ENCODE measurements around the gene RTN3.
A peak's percentile ranks its signal among the peaks of the same experiment; 100 is the strongest.
"Not testable (repeated sequence)": the region's sequence is repeated elsewhere in the genome, so short reads cannot be mapped to it uniquely, and the experiment has no call there.

The RTN3 gene

DNA sequence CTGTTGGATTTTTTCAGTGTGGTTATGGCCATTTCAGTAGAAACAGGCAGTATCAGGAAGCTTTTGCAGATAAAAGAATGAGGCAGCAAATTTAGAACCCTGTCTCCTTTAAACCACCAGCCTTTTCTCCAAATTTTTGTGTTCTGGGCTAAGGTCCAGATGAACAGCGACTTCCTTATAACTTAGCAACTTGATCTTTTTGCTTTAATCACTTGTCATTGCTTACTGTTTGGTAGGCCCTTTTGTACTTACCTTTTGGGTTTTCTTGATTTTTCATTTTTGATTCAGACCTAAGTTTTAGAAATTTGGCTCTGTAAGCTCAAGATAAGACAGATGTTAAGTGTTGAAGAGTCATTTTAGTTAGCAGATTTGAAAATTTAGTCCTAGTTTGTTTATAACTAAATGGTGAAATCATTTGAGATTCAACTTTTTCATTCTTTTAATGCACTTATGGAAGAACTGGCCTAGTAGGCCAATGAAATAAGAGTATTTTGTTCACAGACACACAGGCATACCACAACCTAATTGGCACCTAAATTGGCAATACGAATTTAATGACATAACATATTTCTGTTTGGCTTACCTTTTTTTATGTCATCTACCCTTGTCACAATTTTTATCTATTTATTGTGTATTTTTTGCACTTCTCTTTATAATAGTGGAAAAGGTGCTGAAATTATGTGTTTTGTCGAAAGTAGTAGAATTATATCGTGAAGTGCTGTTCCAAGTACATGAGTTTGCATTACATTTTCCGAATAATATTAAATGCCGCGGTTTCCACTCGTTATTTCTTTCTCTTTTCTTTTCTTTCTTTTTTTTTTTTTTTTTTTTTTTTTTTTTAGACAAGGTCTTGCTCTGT lies 2.1 kb downstream of the RTN3 start:
- FAIRE-seq = no peak

DNA sequence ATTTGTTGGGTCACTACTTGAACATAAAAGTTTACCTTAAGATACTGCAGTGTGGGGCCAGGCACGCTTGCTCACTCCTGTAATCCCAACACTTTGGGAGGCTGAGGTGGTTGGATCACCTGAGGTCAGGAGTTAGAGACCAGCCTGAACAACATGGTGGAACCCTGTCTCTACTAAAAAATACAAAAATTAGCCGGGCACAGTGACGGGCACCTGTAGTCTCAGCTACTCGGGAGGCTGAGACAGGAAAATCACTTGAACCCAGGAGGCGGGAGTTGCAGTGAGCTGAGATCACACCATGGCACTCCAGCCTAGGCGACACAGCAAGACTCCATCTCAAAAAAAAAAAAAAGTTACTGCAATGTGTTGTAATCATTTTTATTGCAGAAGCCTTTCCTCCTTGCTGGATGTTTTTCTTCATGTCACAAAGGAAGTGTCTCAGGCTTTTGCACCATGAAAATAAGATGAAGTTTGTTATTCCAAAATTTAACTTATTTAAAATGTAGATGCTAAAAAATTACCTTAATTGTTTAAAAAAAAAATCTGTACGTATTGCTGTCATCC lies 3.9 kb downstream of the RTN3 start:
- not testable (repeated sequence) for FAIRE-seq

DNA sequence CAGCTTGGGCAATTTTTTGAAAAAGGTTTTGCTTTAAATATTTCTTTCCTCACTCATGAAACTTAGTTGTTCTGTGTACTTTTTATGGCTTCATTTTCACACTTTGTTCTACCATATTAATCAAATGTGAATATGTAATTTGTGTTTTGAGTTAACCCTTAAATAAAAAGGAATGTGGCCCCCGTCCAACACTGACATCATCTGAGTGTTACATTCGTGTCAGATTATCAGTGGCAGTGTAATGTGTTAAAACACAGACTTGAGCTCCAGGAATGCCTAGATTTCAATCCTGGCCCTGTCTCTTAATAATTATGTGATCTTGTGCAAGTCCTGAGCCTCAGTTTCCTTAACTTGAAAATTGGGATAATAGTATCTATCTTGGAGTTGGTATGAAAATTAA lies 5.6 kb downstream of the RTN3 start:
- no peak for FAIRE-seq

DNA sequence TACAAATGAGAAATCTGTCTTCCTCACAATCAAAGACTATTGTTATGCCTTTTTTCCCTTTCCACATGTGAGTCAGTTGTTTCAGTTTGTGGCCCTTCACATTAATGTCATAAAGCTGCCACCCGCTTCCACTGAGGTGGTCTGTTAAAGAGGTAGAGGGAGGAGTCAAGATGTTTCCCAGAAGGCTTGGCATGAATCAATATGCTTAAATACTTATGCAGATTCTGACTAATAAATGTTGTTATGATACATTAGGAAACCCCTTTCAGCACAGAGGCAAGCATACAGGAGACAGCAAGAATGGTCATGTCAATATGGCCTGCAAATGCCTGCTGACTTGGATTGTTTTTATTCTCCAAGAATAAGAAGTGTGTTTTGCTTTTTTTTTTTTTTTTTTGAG lies 6.5 kb downstream of the RTN3 start:
- no peak for FAIRE-seq

DNA sequence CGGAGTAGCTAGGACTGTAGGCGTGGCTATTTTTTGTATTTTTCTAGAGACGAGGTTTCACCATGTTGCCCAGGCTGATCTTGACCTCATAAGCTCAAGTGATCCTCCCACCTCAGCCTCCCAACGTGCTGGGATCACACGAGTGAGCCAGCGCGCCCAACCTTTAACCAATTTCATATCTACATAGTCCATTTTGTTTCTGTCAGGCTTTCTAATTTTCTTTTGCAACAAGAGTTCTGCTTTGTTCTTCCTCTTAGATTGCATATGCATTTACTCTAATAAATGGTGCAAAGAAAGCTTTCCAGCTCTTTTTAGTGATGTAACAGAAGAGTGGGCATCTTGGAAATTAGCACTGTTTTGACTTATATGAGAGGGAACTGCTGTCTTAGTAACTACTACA lies 13.3 kb downstream of the RTN3 start:
- no peak for FAIRE-seq

DNA sequence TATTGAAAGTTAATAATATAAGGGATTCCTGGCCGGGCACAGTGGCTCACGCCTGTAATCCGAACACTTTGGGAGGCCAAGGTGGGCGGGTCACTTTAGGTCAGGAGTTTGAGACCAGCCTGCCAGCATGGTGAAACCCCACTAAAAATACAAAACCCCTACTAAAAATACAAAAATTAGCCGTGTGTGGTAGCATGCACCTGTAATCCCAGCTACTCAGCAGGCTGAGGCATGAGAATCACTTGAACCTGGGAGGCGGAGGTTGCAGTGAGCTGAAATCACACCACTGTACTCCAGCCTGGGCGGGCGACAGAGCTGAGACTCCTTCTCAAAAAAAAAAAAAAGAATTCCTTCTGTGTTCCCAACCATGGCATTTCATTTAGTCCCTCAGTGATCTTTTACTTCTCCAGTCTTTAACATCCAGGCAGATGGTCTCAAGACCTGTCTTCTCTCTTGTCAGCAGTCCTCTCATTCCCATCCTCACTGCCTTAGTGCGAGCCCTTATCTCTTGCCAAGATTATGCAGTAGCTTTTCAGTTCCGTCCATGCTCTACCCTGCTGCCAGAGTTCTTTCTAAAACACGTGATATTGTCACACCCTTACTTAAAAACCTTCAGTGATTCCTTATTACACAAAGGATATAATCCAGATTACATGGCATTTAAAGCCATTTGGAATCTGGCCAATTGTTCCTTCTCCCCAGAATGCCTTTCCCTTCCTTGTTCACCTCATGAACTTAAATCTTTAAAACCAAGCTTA lies 17.9 kb downstream of the RTN3 start:
- no peak for FAIRE-seq

DNA sequence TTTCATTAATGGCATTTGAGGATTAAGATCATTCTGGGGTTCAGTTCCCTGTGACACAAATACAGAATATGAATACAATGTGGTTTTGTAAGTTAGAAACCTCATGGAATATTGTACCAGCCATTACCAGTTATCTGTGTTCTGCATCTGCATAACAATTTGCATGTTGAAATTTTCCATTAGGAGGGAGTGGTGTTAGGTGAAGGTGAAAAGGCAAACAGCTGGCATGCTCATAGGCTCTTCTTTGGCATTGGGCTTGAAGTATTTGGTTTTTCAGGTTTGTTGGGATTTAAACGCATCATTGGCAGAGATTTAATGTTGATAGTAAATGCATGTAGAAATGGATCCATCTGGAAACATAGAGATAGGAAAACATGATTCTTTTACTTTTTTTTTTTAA lies 18.6 kb downstream of the RTN3 start:
- FAIRE-seq = no peak

DNA sequence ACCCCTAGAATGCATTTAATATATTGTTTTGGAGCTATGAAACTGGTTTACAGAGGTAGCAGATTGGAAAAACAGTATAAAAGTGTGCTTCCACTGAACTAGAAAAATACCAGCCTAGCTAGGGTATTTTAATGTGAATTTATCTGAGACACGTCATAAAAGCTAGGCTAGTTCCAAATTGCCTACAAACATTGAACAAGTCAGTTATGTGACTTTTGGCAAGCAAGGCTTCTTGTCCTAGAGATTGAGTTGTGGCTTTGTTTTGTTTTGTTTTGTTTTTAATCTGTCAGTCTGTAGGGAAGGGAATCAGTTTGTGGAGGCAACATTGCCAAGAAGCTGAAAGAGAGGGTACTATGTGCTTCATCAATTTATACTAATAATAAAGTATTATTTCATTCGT lies 24.2 kb downstream of the RTN3 start:
- FAIRE-seq = no peak

DNA sequence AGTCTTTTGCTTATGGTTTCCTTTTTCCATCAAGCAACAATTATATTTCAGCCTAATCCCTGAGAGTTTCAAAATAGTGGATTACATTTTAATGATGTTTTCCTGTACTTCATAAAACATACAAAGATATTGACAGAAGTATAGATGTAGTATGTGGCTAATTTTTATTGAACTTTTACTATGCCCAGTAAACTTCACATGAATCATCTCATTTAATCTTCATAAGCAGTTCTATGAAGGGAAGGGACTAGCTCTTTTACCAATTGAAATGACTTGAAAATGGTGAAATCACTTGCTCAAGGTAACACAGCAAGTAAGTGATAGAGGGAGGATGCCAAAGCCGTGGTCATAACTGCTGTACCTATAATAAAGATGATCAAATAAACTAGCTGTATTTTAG lies 27.5 kb downstream of the RTN3 start:
- FAIRE-seq = no peak

DNA sequence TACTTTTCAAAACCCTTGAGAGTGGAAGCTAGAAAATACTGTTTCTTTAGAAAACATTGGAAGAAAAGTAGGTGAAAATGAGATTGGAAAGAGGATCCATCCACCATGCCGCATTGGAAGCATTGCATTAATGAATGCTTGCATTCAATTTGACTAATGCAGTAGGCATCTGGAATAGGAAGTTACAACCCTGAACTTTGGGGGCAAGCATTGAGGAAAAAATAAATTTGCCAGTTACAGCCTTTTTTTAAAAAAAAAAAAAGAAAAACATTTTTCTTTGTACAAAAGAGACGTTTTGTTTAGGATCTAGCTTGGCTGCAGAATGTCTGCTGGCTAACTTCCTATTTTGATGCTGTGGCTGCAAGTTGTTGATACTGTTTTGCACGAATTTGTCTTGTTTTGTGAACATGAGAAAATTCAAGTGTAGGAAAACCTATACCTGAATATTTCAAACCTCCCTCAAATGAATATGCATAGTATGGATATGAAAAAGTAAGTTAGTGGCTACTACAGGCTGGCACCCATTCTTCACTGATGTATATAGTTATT lies 28.1 kb downstream of the RTN3 start:
- no peak for FAIRE-seq

DNA sequence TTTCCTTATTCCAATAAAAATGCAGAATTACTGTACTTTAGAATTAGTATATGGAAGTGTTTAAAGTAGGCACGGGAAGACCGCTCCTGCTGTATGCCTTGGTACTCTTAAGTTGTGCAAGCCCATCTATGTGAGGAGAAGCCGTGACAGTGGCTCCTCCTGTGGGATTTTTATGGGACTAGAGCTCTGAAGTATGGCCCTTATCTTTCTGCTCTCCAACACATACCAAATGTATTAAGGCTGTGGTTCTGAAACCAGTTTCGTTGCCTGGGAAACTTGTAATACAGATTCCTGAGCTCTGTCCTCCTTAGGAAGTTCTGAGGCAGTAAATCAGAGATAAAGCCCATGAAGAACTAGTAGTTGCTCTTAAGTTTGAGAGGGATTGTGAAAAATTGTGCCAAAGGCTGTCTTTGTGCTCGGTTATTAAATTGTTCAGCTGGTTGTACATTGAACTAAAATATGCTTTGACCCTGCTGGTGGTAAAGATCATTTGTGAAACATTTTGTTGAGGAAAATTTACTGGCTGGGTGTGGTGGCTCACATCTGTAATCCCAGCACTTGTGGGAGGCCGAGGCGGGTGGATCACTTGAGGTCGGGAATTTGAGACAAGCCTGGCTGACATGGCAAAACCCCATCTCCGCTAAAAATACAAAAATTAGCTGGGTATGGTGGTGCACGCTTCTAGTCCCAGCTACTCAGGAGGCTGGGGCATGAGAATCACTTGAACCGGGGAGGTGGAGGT lies 29.3 kb downstream of the RTN3 start:
- FAIRE-seq = no peak

DNA sequence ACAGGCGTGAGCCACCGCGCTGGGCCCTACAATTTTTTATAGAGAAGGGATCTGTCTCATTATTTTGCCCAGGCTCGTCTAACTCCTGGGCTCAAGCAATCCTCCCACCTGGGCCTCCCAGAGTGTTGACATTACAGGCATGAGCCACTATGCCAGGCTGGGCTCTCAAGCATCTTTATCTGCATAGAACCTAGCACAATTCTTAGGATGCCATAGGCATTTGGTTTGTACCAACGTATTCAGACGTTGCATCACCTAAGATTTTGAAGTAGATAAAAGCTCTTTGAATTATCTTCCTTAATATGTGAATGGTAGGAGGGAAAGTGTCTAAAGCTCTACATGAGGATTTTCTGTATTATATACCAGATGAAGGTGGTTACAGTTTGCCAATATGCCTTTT lies 30.5 kb downstream of the RTN3 start:
- no peak for FAIRE-seq

DNA sequence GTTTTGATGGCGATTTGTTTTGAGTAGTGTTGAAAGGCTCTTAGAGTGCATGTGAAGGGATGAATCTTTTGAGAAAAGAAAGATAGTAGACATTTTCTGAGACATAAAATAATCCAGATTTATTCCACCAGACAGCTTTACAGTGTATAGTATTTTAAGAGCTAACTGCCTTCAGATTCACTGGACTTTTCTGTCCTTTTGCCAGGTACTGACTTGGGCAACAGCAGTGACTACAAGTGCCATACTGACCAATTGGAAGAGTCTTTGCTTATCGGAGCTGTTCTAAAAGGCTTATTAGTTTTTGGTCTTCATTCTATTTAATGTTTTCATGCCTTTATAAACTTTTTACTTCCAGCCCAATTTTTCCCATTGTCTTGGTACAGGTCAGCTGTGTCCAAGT lies 32.5 kb downstream of the RTN3 start:
- FAIRE-seq = no peak

DNA sequence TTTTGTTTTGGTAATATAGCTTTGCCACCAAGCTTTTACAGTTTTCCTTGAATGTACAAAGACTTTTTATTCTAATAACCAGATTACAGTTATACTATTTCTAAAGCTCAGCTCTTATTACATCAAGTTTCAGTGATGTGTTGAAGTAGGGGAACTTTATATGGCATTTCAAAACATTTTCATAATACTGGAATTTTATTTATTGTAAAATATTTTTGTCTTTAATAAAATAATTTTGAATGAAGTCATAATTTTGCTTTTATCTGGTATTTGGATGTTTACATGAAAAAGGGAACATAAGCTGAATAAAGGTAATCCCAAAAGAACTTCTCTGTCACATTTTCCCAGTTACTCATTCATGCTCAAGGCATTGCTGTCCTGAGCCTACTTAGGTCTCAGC lies 34.7 kb downstream of the RTN3 start:
- FAIRE-seq = no peak

DNA sequence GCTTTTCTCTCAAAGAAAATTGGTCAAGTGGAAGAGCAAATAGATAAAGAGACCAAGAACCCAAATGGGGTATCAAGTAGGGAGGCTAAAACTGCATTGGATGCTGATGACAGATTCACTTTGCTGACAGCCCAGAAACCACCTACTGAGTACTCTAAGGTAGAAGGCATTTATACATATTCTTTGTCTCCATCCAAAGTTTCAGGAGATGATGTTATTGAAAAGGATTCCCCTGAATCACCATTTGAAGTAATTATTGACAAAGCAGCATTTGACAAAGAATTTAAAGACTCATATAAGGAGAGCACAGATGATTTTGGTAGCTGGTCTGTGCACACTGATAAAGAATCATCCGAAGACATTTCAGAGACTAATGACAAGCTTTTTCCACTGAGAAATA lies 37.7 kb downstream of the RTN3 start:
- FAIRE-seq = no peak

DNA sequence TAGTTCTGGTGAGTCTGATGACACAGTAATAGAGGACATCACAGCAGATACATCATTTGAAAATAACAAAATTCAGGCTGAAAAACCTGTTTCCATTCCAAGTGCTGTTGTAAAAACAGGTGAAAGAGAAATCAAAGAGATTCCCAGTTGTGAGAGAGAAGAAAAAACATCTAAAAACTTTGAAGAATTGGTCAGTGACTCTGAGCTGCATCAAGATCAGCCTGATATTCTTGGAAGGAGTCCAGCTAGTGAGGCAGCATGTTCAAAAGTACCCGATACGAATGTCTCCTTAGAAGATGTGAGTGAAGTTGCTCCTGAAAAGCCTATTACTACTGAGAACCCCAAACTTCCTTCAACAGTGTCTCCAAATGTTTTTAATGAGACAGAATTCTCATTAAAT lies 38.7 kb downstream of the RTN3 start:
- no peak for FAIRE-seq

DNA sequence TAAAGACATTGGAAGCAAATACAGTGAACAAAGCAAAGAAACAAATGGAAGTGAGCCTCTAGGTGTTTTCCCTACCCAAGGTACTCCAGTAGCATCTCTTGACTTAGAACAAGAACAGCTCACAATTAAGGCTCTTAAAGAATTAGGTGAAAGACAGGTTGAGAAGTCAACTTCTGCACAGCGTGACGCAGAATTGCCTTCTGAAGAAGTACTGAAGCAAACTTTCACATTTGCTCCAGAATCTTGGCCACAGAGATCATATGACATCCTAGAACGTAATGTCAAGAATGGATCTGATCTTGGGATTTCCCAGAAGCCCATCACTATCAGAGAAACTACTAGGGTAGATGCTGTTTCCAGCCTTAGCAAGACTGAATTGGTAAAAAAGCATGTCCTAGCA lies 39.3 kb downstream of the RTN3 start:
- FAIRE-seq = no peak

DNA sequence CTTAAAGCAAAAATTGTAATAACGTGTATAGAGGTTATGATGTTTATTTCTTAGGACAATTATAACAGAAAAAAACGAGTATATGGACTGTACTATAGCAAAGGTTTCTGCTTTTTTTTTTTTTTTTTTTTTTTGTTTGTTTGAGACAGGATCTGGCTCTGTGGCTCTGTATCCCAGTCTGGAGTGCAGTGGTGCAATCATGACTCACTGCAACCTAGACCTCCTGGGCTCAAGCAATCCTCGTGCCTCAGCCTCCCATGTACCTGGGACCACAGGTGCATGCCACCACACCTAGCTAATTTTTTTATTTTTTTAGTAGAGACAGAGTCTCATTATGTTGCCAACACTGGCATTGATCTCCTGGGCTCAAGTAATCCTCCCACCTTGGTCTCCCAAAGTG lies 48.0 kb downstream of the RTN3 start:
- FAIRE-seq = no peak

DNA sequence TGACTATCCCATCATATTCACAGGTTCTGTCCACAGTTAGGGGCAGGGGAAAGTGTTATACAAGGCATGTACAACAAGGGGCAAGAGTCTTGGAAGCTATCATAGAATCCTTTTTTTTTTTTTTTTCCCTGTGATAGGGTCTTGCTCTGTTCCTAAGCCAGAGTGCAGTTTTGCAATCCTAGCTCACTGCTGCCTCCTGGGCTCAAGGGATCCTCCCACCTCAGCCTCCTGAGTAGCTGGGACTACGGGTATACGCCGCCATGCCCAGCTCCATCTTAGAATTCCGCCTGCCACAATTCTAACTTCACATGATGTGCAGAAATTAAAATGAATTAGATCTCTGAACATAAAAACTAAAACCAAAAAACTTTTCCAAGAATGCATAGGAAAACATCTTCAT lies 55.6 kb downstream of the RTN3 start:
- no peak for FAIRE-seq

DNA sequence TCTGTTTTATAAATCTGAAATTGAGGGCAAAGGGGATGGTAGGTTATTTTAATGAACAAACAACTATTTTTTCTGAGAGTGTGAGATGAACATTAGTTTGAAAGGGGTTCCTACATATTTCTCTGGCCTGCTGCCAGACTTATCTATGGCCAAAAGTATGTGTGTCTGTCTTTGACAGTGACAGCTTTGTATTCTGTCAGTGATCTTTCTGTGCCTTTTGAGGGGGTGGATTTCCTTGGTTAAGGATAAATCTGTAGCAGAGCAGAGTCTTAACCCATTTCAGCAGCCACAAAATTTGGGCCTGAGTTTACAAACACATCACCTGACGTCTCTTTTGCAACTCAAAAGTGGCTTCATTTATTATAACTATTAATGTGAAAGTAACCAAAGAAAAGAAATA lies 56.4 kb downstream of the RTN3 start:
- no peak for FAIRE-seq

DNA sequence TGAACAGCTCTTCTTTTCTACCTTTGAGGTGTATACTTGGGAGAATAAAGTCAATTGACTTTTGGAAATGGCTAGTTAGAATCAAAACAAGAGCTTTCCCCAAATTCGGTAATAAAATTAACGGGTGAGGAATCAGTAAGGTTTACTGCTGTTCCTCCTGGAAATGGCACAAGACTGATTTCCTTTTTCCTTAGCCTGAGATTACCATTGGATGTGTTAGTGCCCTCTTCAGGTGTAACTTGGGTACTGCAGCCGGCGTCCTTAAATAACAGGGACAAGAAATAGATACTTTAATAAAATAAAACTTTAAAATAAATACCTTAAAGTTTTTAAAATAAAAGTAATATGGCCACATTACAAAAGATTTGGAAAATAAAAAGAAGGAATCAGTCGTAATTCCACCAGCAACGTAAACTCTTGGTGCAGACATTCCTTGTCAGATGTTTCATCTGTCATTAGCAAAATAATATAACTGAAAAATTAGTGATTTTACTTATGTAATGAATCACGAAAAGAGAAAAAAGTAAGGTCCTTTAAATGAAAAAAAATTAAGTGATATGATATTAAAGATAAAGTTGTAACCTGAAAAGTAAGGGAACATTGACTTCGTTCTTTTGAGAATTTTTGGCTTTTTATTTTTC lies 57.5 kb downstream of the RTN3 start:
- peak; percentile 88 for FAIRE-seq

DNA sequence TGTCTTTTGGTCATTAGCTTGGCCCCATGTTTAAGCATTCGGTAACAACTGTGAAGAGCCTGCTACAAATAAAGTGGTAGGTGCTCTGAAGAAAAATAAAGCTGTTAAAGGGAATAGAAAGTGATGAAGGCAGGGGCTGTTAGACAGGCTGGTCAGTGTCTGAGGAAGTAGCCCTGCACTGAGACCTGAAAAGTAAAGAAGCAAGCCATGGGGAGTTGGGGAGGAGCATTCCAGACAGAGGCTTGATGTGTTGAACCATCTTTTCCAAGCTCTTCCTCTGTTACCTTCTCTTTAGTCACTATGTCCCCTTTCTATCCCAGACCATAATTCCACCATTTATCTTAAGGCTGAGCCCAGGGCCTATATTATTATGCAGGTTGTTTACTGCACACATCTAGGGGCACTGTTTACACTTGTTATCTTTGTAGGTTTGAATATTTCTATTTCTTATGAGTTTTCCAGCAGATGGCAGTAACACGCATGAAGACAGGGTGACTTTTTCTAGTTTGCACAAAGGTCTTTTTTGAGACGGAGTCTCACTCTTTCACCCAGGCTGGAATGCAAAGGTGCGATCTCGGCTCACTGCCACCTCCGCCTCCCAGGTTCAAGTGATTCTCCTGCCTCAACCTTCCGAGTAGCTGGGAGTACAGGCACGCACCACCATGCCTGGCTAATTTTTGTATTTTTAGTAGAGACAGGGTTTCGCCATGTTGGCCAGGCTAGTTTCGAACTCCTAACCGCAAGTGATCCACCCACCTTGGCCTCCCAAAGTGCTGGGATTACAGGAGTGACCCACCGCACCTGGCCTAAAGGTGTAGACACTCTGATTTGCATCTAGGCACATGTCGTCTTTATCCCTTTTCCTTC lies 64.2 kb downstream of the RTN3 start:
- FAIRE-seq = no peak

All from TTC549 (cell line).